MM.1S (cell line): ENCODE data around the gene CA10.

Source experiments
- DNase-seq: peaks from one replicate; pipeline ENCODE4 v3.0.0-alpha.2; 2015
- H2AFZ ChIP-seq: fragments of 300-600 bp; sonication (generic); 2 replicates; pipeline ENCODE4 v1.6.0; 2016; ENCODE audit warnings: antibody characterized with exemption, low read length
- H3F3A ChIP-seq: fragments of 300-600 bp; sonication (generic); 2 replicates; pipeline ENCODE4 v1.6.1; 2016; ENCODE audit warnings: mild to moderate bottlenecking, antibody characterized with exemption, low read length, moderate library complexity, mixed read lengths; ENCODE audit not compliant: insufficient read depth
- H3K27ac ChIP-seq: fragments of 300-600 bp; sonication (generic); 2 replicates; pipeline ENCODE4 v1.5.1; 2016; ENCODE audit warnings: mild to moderate bottlenecking, low read length
- H3K27me3 ChIP-seq: fragments of 300-600 bp; sonication (generic); replicated peaks from 2 replicates; pipeline ENCODE4 v1.6.0; 2016; ENCODE audit warnings: low read length; ENCODE audit not compliant: insufficient read depth
- H3K36me3 ChIP-seq: fragments of 300-600 bp; sonication (generic); replicated peaks from 2 replicates; pipeline ENCODE4 v1.6.1; 2016; ENCODE audit warnings: mild to moderate bottlenecking, low read length, mixed read lengths; ENCODE audit not compliant: insufficient read depth
- H3K4me1 ChIP-seq: fragments of 300-600 bp; sonication (generic); 2 replicates; pipeline ENCODE4 v1.6.1; 2016; ENCODE audit warnings: low read length, mixed read lengths
- H3K4me2 ChIP-seq: fragments of 300-600 bp; sonication (generic); 2 replicates; pipeline ENCODE4 v1.6.0; 2016; ENCODE audit warnings: low read depth, low read length
- H3K4me3 ChIP-seq: fragments of 300-600 bp; sonication (generic); 2 replicates; pipeline ENCODE4 v1.5.1; 2016; ENCODE audit warnings: low read length, mixed read lengths
- H3K79me2 ChIP-seq: fragments of 300-600 bp; sonication (generic); 2 replicates; pipeline ENCODE4 v1.6.1; 2016; ENCODE audit warnings: mixed run types, low read length, mixed read lengths
- H3K9ac ChIP-seq: fragments of 300-600 bp; sonication (generic); 2 replicates; pipeline ENCODE4 v1.6.1; 2016; ENCODE audit warnings: low read length, mixed read lengths
- H3K9me2 ChIP-seq: fragments of 300-600 bp; sonication (generic); replicated peaks from 2 replicates; pipeline ENCODE4 v1.6.1; 2016; ENCODE audit warnings: mild to moderate bottlenecking, low read length, mixed read lengths; ENCODE audit not compliant: insufficient read depth
- H3K9me3 ChIP-seq: fragments of 300-600 bp; sonication (generic); replicated peaks from 2 replicates; pipeline ENCODE4 v1.6.1; 2016; ENCODE audit warnings: mild to moderate bottlenecking, low read length, mixed read lengths; ENCODE audit not compliant: insufficient read depth
- H4K20me1 ChIP-seq: fragments of 300-600 bp; sonication (generic); 2 replicates; pipeline ENCODE4 v1.6.1; 2016; ENCODE audit warnings: mild to moderate bottlenecking, low read length, moderate library complexity, mixed read lengths; ENCODE audit not compliant: insufficient read depth
- CTCF ChIP-seq: fragments of 300-600 bp; sonication (generic); IDR thresholded peaks from 2 replicates; pipeline ENCODE4 v1.5.1; 2016; ENCODE audit warnings: antibody characterized with exemption, low read length, mixed read lengths
- EZH2 ChIP-seq: fragments of 300-600 bp; sonication (generic); optimal IDR thresholded peaks from 2 replicates; pipeline ENCODE3; 2017; ENCODE audit warnings: low read depth, mild to moderate bottlenecking, antibody characterized with exemption, low read length, mixed read lengths
- EZH2phosphoT487 ChIP-seq: fragments of 300-600 bp; sonication (generic); IDR thresholded peaks from 2 replicates; pipeline ENCODE4 v1.6.1; 2018; ENCODE audit warnings: antibody characterized with exemption, low read length

The CA10 gene

GRCh38 chr17:52011064-52011463 is 147.4 kb downstream of the CA10 start:
- H3K36me3 ChIP-seq, result no peaks in the 10 kb centered on the region
- TF ChIP-seq EZH2, result no peak
- no peak for TF ChIP-seq CTCF
- no peak overlapping the region for H3K27ac ChIP-seq
- H3K4me2 ChIP-seq, result no peak overlapping the region
- no peaks in the 10 kb centered on the region for H3K27me3 ChIP-seq
- H3K9ac ChIP-seq, result no peak overlapping the region
- H3K4me1 ChIP-seq, result no peaks in the 10 kb centered on the region
- H3K4me3 ChIP-seq, result no peak overlapping the region
- H3K9me3 ChIP-seq, result no peaks in the 10 kb centered on the region
- DNase-seq, result no peak
- H3K79me2 ChIP-seq, result no peaks in the 10 kb centered on the region
- H3F3A ChIP-seq, result no peaks in the 10 kb centered on the region
- H3K9me2 ChIP-seq, result no peaks in the 10 kb centered on the region
- no peak overlapping the region for H2AFZ ChIP-seq
- H4K20me1 ChIP-seq, result no peaks in the 10 kb centered on the region

- no peaks in the 10 kb centered on the region for H3K4me1 ChIP-seq
- no peak overlapping the region for H3K27ac ChIP-seq
- H3K9ac ChIP-seq, result no peak overlapping the region
- no peaks in the 10 kb centered on the region for H4K20me1 ChIP-seq
- H3K9me3 ChIP-seq, result no peaks in the 10 kb centered on the region
- no peaks in the 10 kb centered on the region for H3K27me3 ChIP-seq
- no peak overlapping the region for H3K4me3 ChIP-seq
- TF ChIP-seq CTCF (no peak), EZH2phosphoT487 (no peak), EZH2 (no peak)
- H3K9me2 ChIP-seq, result no peaks in the 10 kb centered on the region
- no peaks in the 10 kb centered on the region for H3F3A ChIP-seq
- no peaks in the 10 kb centered on the region for H3K36me3 ChIP-seq
- no peak overlapping the region for H2AFZ ChIP-seq
- H3K4me2 ChIP-seq, result no peak overlapping the region
- no peaks in the 10 kb centered on the region for H3K79me2 ChIP-seq
- no peak for DNase-seq
These were observed 158.9 kb downstream of the CA10 start for GRCh38 chr17:51999654-52000053.

- Histone ChIP-seq H3K27me3 (no peaks in the 10 kb centered on the region), H3K4me1 (no peaks in the 10 kb centered on the region), H3K9ac (no peak overlapping the region)
These were observed 160.8 kb downstream of the CA10 start for GRCh38 chr17:51997723-51998122.

More at GRCh38 chr17:51997723-51998122, 160.8 kb downstream of the CA10 start:
- H3K27ac ChIP-seq, result no peak overlapping the region
- H4K20me1 ChIP-seq, result no peaks in the 10 kb centered on the region
- no peaks in the 10 kb centered on the region for H3K9me2 ChIP-seq
- H3K9me3 ChIP-seq, result no peaks in the 10 kb centered on the region
- no peak overlapping the region for H2AFZ ChIP-seq
- no peaks in the 10 kb centered on the region for H3K36me3 ChIP-seq
- H3F3A ChIP-seq, result no peaks in the 10 kb centered on the region
- TF ChIP-seq EZH2phosphoT487, result no peak
- TF ChIP-seq EZH2, result no peak
- no peak for TF ChIP-seq CTCF
- H3K79me2 ChIP-seq, result no peaks in the 10 kb centered on the region
- DNase-seq, result no peak
- H3K4me3 ChIP-seq, result no peak overlapping the region
- no peak overlapping the region for H3K4me2 ChIP-seq
